Mesenchymal stem cell (in vitro differentiated cells and primary cell): ENCODE results near the gene IFNGR2.
A peak's percentile ranks its signal among the peaks of the same experiment; 100 is the strongest.
"Not testable (repeated sequence)": the region's sequence is repeated elsewhere in the genome, so short reads cannot be mapped to it uniquely, and the experiment has no call there.

ENCODE experiments used
- DNase-seq: peaks from one replicate; pipeline ENCODE4 v3.0.0-alpha.2; 2013
- H2AFZ ChIP-seq: one replicate; pipeline ENCODE4 v1.6.1; 2013; ENCODE audit warnings: low read depth, mild to moderate bottlenecking, control low read depth, inconsistent platforms, low read length, moderate library complexity
- H2AK5ac ChIP-seq: 2 replicates; pipeline ENCODE4 v1.6.1; 2013; ENCODE audit warnings: low read length, moderate library complexity, mild to moderate bottlenecking, inconsistent platforms; ENCODE audit not compliant: severe bottlenecking
- H2BK120ac ChIP-seq: one replicate; pipeline ENCODE4 v1.6.1; 2013; ENCODE audit warnings: low read depth, mild to moderate bottlenecking, inconsistent platforms, low read length, moderate library complexity
- H2BK12ac ChIP-seq, 2 experiments: one replicate each; pipeline ENCODE4 v1.6.1; 2013; ENCODE audit warnings: inconsistent platforms in 2 of 2, low read length in 2 of 2, mild to moderate bottlenecking in 2 of 2, moderate library complexity in 2 of 2, control low read depth in 1 of 2
- H2BK15ac ChIP-seq: one replicate; pipeline ENCODE4 v1.6.1; 2013; ENCODE audit warnings: mild to moderate bottlenecking, low read depth, inconsistent platforms; ENCODE audit not compliant: poor library complexity, severe bottlenecking
- H2BK5ac ChIP-seq: 2 replicates; pipeline ENCODE4 v1.6.1; 2013; ENCODE audit warnings: low read depth, mild to moderate bottlenecking, low read length, control low read depth, inconsistent platforms; ENCODE audit not compliant: poor library complexity, severe bottlenecking
- H3K14ac ChIP-seq, 2 experiments: one replicate each; pipeline ENCODE4 v1.6.1; 2013; ENCODE audit warnings: inconsistent platforms in 2 of 2, low read length in 2 of 2, control low read depth in 1 of 2, mild to moderate bottlenecking in 1 of 2, moderate library complexity in 1 of 2
- H3K18ac ChIP-seq, 2 experiments: one replicate each; pipeline ENCODE4 v1.6.1; 2013; ENCODE audit warnings: inconsistent platforms in 2 of 2, low read length in 2 of 2, control low read depth in 1 of 2, low read depth in 1 of 2, mild to moderate bottlenecking in 1 of 2
- H3K23ac ChIP-seq, 2 experiments: one replicate each; pipeline ENCODE4 v1.6.1; 2013; ENCODE audit warnings: inconsistent platforms in 2 of 2, low read length in 2 of 2, mild to moderate bottlenecking in 2 of 2, moderate library complexity in 2 of 2, control low read depth in 1 of 2
- H3K27ac ChIP-seq: 2 replicates; pipeline ENCODE4 v1.5.1; 2013; ENCODE audit warnings: mild to moderate bottlenecking, moderate library complexity, low read length, control low read depth, inconsistent platforms; ENCODE audit not compliant: poor library complexity, severe bottlenecking
- H3K27me3 ChIP-seq, 2 experiments: 2 replicates each; pipeline versions ENCODE4 v1.6.1 to v1.7.0; 2013; ENCODE audit warnings: low read length in 2 of 2, mild to moderate bottlenecking in 2 of 2, moderate library complexity in 2 of 2, control low read depth in 1 of 2, inconsistent platforms in 1 of 2; ENCODE audit not compliant: control insufficient read depth in 1 of 2, insufficient read depth in 1 of 2
- H3K36me3 ChIP-seq, 2 experiments: 2 replicates each; pipeline versions ENCODE4 v1.6.1 to v1.7.0; 2013; ENCODE audit warnings: low read length in 2 of 2, control low read depth in 1 of 2, inconsistent platforms in 1 of 2, low read depth in 1 of 2, mild to moderate bottlenecking in 1 of 2; ENCODE audit not compliant: insufficient read depth in 2 of 2, control insufficient read depth in 1 of 2
- H3K4ac ChIP-seq, 2 experiments: one replicate each; pipeline ENCODE4 v1.6.1; 2013; ENCODE audit warnings: inconsistent platforms in 2 of 2, low read length in 2 of 2, mild to moderate bottlenecking in 2 of 2, moderate library complexity in 2 of 2, control low read depth in 1 of 2, low read depth in 1 of 2
- H3K4me1 ChIP-seq: 2 replicates; pipeline ENCODE4 v1.6.1; 2013; ENCODE audit warnings: low read depth, low read length, control low read depth; ENCODE audit not compliant: control insufficient read depth, insufficient read depth
- H3K4me2 ChIP-seq: 2 replicates; pipeline ENCODE4 v1.6.1; 2013; ENCODE audit warnings: low read length, mild to moderate bottlenecking, inconsistent platforms; ENCODE audit not compliant: poor library complexity, severe bottlenecking
- H3K4me3 ChIP-seq, 2 experiments: 2 replicates each; pipeline versions ENCODE4 v1.5.1 to v1.7.0; 2013; ENCODE audit warnings: low read length in 2 of 2, mild to moderate bottlenecking in 2 of 2, control low read depth in 1 of 2, low read depth in 1 of 2; ENCODE audit not compliant: insufficient read depth in 1 of 2
- H3K79me1 ChIP-seq: replicated peaks from 2 replicates; pipeline ENCODE4 v1.6.1; 2013; ENCODE audit warnings: mild to moderate bottlenecking, control low read depth, low read length, inconsistent platforms; ENCODE audit not compliant: poor library complexity, severe bottlenecking
- H3K9ac ChIP-seq: 2 replicates; pipeline ENCODE4 v1.7.0; 2013; ENCODE audit warnings: mild to moderate bottlenecking, low read length, moderate library complexity
- H3K9me3 ChIP-seq: 2 replicates; pipeline ENCODE4 v1.7.0; 2013; ENCODE audit warnings: mild to moderate bottlenecking, low read length; ENCODE audit not compliant: control insufficient read depth
- H4K8ac ChIP-seq: one replicate; pipeline ENCODE4 v1.6.1; 2013; ENCODE audit warnings: inconsistent platforms, mild to moderate bottlenecking, low read length, moderate library complexity
- H4K91ac ChIP-seq: one replicate; pipeline ENCODE4 v1.6.1; 2013; ENCODE audit warnings: mild to moderate bottlenecking, low read length, inconsistent platforms
- WGBS: methylation state at CpG from one replicate; pipeline ENCODE4 v1.1.7; 2013; ENCODE audit warnings: mixed read lengths; 5-methylcytosine and 5-hydroxymethylcytosine counted together

Gene IFNGR2

GRCh38 chr21:33363911-33364609, 39.2 kb upstream of the IFNGR2 start:
- not testable (repeated sequence) for H3K4ac ChIP-seq, H2AK5ac ChIP-seq, H4K91ac ChIP-seq, H3K23ac ChIP-seq, H2BK5ac ChIP-seq, H2AFZ ChIP-seq, H2BK12ac ChIP-seq, DNase-seq, H3K18ac ChIP-seq, H3K79me1 ChIP-seq, H3K4me3 ChIP-seq, H3K36me3 ChIP-seq, H3K27me3 ChIP-seq, H3K9ac ChIP-seq, H3K4me1 ChIP-seq, H4K8ac ChIP-seq, H3K4me2 ChIP-seq, H3K27ac ChIP-seq, H2BK120ac ChIP-seq, H2BK15ac ChIP-seq
- peak overlapping the region in 1 of 2 experiments; percentile 32 for H3K14ac ChIP-seq
- peaks cover 26% of the 10 kb centered on the region for H3K9me3 ChIP-seq
- WGBS, result 85% methylated on average over 9 of the region's 10 CpGs

GRCh38 chr21:33364830-33365229, 38.4 kb upstream of the IFNGR2 start:
- Histone ChIP-seq H2BK120ac (no peak overlapping the region), H3K9me3 (peaks cover 31% of the 10 kb centered on the region), H3K4me2 (no peak overlapping the region), H3K14ac (no peak overlapping the region), H4K8ac (no peak overlapping the region), H2BK15ac (no peak overlapping the region), H2BK5ac (no peak overlapping the region), H3K27ac (no peak overlapping the region), H3K4ac (no peak overlapping the region), H2AK5ac (no peak overlapping the region), H2AFZ (no peak overlapping the region), H3K18ac (no peak overlapping the region), H3K23ac (no peak overlapping the region), H3K27me3 (no peaks in the 10 kb centered on the region), H3K4me3 (no peak overlapping the region), H3K9ac (no peak overlapping the region), H2BK12ac (no peak overlapping the region), H3K79me1 (no peaks in the 10 kb centered on the region), H4K91ac (no peak overlapping the region), H3K36me3 (no peaks in the 10 kb centered on the region), H3K4me1 (peaks cover 8% of the 10 kb centered on the region)
- 94% methylated on average over 5 of the region's 5 CpGs for WGBS
- DNase-seq, result no peak

GRCh38 chr21:33367309-33367973, 35.8 kb upstream of the IFNGR2 start:
- no peak overlapping the region for H4K8ac ChIP-seq
- H3K4me2 ChIP-seq, result no peak overlapping the region

GRCh38 chr21:33368124-33368523, 35.1 kb upstream of the IFNGR2 start:
- Histone ChIP-seq H2BK120ac (no peak overlapping the region), H3K14ac (no peak overlapping the region), H3K36me3 (no peaks in the 10 kb centered on the region), H3K9ac (no peak overlapping the region), H3K23ac (no peak overlapping the region), H2BK5ac (no peak overlapping the region), H2BK12ac (no peak overlapping the region), H3K27ac (no peak overlapping the region), H2AFZ (no peak overlapping the region), H3K4me2 (no peak overlapping the region), H3K4me1 (no peaks in the 10 kb centered on the region), H2AK5ac (no peak overlapping the region), H2BK15ac (no peak overlapping the region), H3K79me1 (no peaks in the 10 kb centered on the region), H4K91ac (no peak overlapping the region), H3K9me3 (peaks cover 40% of the 10 kb centered on the region), H3K4me3 (no peak overlapping the region), H4K8ac (no peak overlapping the region), H3K18ac (no peak overlapping the region), H3K4ac (no peak overlapping the region), H3K27me3 (no peaks in the 10 kb centered on the region)
- DNase-seq, result no peak
- 68% methylated on average over 3 of the region's 4 CpGs for WGBS

More at GRCh38 chr21:33367309-33367973, 35.8 kb upstream of the IFNGR2 start:
- peak overlapping the region in 1 of 2 experiments; percentile 16 for H3K4me3 ChIP-seq
- no peaks in the 10 kb centered on the region for H3K27me3 ChIP-seq
- H4K91ac ChIP-seq, result no peak overlapping the region
- no peak overlapping the region for H3K23ac ChIP-seq
- no peaks in the 10 kb centered on the region for H3K4me1 ChIP-seq
- H3K18ac ChIP-seq, result no peak overlapping the region
- H3K4ac ChIP-seq, result no peak overlapping the region
- H2BK15ac ChIP-seq, result no peak overlapping the region
- no peak overlapping the region for H2BK12ac ChIP-seq
- 90% methylated on average over 6 of the region's 7 CpGs for WGBS
- no peak overlapping the region for H3K14ac ChIP-seq
- no peaks in the 10 kb centered on the region for H3K36me3 ChIP-seq
- H3K79me1 ChIP-seq, result no peaks in the 10 kb centered on the region
- no peak overlapping the region for H2BK5ac ChIP-seq
- no peak overlapping the region for H3K27ac ChIP-seq
- peaks cover 40% of the 10 kb centered on the region for H3K9me3 ChIP-seq
- no peak overlapping the region for H2AK5ac ChIP-seq
- DNase-seq, result no peak
- H3K9ac ChIP-seq, result no peak overlapping the region
- no peak overlapping the region for H2BK120ac ChIP-seq
- no peak overlapping the region for H2AFZ ChIP-seq
